GM19025 (cell line): ENCODE results near the gene TSPAN14.
"Not testable (repeated sequence)": the region's sequence is repeated elsewhere in the genome, so short reads cannot be mapped to it uniquely, and the experiment has no call there.

Experiments
- ATAC-seq: cut with Tn5 transposase; IDR thresholded peaks from one replicate; pipeline ENCODE4 v1.9.1; 2021; ENCODE audit warnings: mild to moderate bottlenecking, low read depth, moderate library complexity; ENCODE audit not compliant: unreplicated experiment

The TSPAN14 gene

GRCh38 chr10:80538481-80539185 lies 84.5 kb downstream of the TSPAN14 start:
- no peak for ATAC-seq

DNA sequence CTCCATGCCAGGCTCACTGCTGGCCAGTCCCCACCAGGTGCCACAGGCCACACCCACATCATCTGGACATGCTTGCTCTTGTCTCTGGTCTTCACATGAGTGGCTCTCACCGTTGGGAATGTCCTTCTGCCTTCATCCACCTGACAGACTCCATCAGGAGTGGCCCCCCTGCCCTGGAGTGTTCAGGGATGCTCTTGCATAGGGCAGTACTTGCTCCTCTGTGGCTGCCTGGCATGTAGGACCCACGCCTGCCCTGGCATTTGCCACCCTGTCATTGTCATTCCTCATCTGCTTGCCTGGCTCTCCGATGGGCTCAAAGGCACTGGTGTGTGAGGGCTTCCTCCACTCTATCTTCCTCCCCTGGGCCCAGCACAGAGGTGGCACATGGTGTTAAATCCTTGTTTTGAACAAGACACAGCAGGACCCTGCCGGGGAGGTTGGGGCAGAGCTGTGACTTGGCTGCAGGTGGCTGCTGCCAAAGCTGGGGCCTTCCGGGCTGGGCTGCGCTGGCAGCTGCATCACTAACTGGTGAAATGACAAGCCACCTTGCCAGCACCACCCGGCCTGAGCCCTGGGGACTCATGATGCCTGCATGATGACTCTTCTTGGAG lies 85.4 kb downstream of the TSPAN14 start:
- peak; percentile 24 for ATAC-seq

- no peak for ATAC-seq
Observed at GRCh38 chr10:80540136-80540535, 86.0 kb downstream of the TSPAN14 start.

DNA sequence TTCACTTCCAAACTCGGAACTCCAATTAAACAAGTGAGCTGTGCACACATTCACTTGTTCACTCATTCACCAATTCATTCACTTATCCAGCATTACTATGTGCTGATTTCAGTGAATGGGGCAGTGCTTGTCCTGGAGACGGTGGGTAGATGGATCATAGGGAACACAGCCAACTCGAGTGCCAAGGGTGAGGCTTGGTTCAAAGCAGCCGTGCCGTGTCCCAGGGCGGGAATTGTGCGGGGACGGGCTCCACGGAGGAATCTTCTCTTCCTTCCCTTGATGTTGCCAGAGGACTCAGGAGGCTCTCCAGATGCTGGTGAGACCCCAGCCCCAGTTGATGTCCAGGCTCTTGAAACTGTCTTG lies 86.5 kb downstream of the TSPAN14 start:
- ATAC-seq = no peak

- peak; percentile 55 for ATAC-seq
Observed at GRCh38 chr10:80540981-80541750, 87.1 kb downstream of the TSPAN14 start.

GRCh38 chr10:80542053-80542452 lies 87.9 kb downstream of the TSPAN14 start:
- ATAC-seq = no peak

- no peak for ATAC-seq
Observed at GRCh38 chr10:80542652-80543318, 88.7 kb downstream of the TSPAN14 start.

DNA sequence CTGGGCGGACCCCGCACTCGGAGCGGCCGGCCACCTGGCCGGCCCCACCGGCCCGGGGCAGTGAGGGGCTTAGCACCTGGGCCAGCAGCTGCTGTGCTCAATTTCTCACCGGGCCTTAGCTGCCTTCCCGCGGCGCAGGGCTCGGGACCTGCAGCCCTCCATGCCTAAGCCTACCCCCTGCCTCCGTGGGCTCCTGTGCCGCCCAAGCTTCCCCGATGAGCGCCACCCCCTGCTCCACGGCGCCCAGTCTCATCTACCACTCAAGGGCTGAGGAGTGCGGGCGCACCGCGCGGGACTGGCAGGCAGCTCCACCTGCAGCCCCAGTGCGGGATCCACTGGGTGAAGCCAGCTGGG lies 89.2 kb downstream of the TSPAN14 start:
- not testable (repeated sequence) for ATAC-seq

- ATAC-seq = no peak
Observed at GRCh38 chr10:80544316-80544953, 90.3 kb downstream of the TSPAN14 start.

DNA sequence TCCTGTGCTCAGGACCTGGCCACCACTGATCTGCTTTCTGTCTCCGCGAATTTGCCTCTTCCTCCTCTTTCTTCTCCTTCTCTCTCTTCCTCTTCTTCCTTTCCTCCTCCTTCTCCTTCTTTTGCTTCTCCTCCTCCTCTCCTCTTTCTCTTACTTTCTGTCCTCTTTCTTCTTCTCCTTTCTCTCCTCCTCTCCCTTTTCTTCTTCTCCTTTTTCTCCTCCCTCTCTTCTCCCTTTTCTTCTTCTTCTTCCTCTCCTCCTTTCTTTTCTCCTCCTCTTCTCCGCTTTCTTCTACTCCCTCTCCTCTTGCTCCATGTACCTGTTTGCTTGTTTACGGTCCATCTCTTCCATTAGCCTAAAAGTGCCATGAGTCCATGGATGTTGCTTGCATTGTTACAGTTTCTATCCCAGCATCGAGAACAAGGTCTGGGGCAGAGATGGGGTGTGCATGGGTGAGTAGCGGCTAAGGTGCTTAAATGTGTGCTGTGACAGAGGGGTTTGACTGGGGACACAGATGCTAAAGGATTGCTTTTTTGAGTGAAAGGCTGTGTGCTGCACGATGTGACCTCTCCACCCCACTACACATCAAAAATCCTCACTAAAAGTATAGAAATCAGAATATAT lies 91.3 kb downstream of the TSPAN14 start:
- ATAC-seq = no peak

- ATAC-seq = no peak
Observed at GRCh38 chr10:80552151-80552646, 98.1 kb downstream of the TSPAN14 start.

DNA sequence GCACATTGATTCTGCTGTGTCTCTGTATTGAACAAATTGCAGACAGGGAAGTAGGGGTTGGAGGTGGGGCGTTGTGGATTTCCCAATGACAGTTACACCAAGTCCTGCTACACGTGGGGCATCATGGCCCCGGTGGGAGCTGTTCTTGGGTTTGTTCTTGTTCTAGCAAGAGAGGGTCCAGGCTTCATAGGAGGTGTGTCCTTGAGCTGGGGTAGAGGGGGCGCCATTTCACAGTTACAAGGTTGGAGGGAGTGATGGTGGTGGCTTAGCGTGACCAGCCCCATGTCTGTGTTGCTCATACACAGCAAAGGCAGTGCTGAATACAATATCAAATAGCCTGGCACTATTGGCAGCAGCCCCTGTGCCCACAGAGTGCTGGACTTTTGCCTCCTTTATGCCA lies 99.3 kb downstream of the TSPAN14 start:
- ATAC-seq = no peak

- no peak for ATAC-seq
Observed at GRCh38 chr10:80554050-80554449, 99.9 kb downstream of the TSPAN14 start.

- no peak for ATAC-seq
Observed at GRCh38 chr10:80555415-80555814, 101.3 kb downstream of the TSPAN14 start.

DNA sequence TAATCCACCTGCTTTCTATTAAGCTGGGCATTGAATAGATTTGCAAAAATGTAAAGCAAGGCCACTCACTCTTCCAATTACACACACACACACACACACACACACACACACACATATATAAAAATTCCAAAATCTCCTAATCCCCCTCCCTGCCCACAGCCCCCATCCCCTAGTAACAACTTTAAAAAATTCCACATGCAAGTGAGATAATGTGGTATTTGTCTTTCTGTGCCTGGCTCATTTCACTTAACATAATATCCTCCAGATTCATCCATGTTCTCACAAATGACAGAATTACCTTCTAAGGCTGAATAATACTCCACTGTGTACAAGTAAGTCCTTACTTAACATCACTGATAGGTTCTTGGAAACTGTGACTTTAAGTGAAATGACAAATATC lies 107.8 kb downstream of the TSPAN14 start:
- no peak for ATAC-seq

DNA sequence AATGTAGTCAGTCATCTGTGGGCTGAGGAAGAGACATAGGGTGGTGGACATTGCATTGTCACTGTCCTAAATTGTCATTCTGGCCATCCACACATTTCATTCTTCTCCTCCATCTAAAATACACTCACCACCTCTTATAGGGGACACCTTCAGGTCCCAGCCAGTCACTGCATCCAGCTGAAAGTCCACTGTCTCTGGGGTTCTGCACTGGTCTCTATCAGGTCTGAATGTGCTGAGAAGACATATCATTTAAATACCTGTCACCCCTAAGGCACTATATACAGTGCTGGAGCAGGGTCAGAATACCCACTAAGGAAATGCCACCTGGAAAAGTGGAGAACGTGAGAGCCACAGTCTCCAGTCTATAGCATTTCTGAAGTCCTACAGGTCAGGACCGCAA lies 113.2 kb downstream of the TSPAN14 start:
- no peak for ATAC-seq

DNA sequence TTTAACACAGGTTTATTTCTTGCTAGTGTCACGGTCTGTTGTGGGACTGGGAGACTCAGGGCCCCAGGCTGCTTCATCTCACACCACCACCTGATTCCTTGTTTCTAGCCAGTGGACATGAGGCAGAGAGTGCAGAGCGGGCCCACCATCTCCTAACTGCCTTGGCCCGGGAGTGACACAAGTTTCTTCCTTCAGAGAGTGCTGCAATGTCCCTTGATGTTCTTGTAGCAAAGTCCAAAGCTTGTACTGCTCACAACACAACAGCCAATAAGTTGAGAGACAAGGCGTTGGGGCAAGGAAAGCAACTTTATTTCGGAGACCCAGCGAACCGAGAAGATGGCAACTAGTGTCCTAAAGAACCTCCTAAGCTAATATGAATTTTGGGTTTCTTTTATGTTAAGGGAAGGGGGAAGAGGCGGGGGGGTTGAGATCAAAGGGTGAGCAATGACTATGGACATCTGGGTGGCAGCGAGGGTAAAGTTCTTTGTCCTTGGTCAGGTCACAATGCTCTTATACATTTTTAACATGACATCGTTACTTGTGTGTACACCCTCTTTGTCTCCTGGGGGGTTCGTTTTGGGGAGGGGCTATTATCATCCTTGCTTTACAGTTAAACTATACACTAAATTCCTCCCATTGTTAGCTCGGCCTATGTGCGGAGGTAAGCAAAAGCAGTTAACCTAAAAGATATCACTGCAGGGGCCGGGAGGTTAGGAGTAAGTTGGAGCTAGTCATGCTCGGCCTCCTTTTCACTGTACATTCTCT lies 115.2 kb downstream of the TSPAN14 start:
- no peak for ATAC-seq

DNA sequence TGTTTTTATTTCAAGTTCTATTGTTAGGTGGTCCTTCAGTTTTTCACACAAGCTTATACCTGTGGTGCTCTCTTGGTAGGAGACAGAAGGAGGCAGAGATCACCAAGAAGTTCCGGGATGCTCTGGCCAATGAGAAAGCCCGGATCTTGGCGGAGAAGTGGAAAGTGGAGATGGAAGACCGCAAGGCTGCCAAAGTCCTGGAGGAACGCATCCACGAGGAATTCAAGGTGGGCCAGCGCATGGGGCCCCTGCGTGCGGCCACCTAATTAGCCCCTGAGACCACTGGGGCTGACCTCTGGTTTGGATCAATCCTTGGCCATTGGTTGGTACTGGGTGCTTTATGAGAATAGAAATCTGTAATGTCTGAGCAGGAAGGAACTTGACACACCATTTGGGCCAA lies 117.2 kb downstream of the TSPAN14 start:
- ATAC-seq = no peak

DNA sequence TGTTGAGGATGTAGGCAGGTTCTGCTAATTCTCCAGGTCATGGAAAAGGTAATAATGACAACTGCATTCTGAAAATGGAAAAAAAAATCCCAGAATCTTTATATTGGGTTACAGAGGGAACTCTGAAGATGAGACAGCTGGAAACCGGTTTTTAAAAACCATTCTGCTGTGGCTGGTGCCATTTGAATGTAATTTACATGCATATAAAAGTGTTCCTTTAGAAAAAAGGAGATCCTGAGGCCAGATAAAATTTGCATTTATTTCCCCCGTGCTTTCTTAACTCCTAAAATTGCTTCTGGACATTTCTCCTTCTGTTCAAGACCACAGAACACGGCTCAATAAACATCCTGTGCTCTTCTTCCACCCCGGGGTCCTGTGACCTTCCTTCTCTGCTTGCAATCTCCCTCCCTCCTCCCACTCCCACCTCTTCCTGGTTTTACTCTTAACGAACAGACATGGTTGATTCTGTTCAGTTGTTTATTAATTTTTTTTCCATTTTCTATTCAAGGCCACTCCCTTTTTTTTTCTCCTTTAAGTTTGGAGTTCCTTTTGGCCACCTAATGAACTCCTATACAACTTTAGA lies 125.2 kb downstream of the TSPAN14 start:
- no peak for ATAC-seq
